SW480 (cell line): ENCODE measurements around the gene GAGE12C.
"Not testable (repeated sequence)": the region's sequence is repeated elsewhere in the genome, so short reads cannot be mapped to it uniquely, and the experiment has no call there.

Source experiments
- DNase-seq: peaks from one replicate; pipeline ENCODE4 v3.0.0-alpha.2; 2016; ENCODE audit warnings: low spot score

Gene GAGE12C

DNA sequence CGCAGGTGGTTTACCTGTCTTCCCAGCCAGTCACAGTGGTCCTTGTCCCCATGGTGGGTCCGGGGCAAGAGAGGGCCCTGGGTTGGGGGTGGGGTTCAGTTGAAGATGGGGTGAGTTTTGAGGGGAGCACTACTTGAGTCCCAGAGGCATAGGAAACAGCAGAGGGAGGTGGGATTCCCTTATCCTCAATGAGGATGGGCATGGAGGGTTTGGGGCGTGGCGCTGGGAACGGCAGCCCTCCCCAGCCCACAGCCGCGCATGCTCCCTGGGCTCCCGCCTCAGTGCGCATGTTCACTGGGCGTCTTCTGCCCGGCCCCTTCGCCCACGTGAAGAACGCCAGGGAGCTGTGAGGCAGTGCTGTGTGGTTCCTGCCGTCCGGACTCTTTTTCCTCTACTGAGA is at the start of gene GAGE12C:
GAGE12C (plus strand) TSS at position 301 of the 400 bp plus-strand sequence. CDS start 1,155 bp downstream, outside the sequence.
- DNase-seq, result not testable (repeated sequence)

DNA sequence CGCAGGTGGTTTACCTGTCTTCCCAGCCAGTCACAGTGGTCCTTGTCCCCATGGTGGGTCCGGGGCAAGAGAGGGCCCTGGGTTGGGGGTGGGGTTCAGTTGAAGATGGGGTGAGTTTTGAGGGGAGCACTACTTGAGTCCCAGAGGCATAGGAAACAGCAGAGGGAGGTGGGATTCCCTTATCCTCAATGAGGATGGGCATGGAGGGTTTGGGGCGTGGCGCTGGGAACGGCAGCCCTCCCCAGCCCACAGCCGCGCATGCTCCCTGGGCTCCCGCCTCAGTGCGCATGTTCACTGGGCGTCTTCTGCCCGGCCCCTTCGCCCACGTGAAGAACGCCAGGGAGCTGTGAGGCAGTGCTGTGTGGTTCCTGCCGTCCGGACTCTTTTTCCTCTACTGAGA is 9.5 kb downstream of the GAGE12C start, which contains the start of gene GAGE12D:
GAGE12D (plus strand) TSS at position 301 of the 400 bp plus-strand sequence. CDS start 1,155 bp downstream, outside the sequence.
- not testable (repeated sequence) for DNase-seq

- DNase-seq, result not testable (repeated sequence)
Measured at GRCh38 chrX:49550989-49551388, 19.0 kb downstream of the GAGE12C start, which contains the start of gene GAGE12E. TSS of gene GAGE12E (plus strand) at chrX:49551289. CDS start at chrX:49552444, 1,155 bp downstream.

GRCh38 chrX:49560542-49560941 is 28.6 kb downstream of the GAGE12C start, which contains the start of gene GAGE12F:
TSS of gene GAGE12F (plus strand) at chrX:49560842. CDS start at chrX:49561997, 1,155 bp downstream.
- not testable (repeated sequence) for DNase-seq

DNA sequence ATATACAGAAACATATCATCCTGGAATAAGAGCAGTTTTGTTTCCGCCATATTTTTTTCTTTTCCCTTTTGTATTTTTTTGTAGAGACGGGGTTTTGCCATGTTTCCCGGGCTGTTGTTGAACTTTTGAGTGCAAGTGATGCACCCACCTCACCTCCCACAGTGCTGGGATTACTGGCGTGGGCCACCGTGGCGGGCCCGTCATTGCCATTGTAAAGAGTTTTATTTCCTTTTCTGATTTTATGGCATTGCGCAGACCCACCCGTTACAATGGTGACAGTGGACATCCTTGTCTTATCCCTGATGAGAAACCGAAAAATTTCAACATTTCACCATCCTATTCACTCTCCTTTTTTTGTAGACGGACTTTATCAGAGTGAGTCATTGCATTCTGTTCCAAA is 36.8 kb downstream of the GAGE12C start:
- DNase-seq, result not testable (repeated sequence)

DNA sequence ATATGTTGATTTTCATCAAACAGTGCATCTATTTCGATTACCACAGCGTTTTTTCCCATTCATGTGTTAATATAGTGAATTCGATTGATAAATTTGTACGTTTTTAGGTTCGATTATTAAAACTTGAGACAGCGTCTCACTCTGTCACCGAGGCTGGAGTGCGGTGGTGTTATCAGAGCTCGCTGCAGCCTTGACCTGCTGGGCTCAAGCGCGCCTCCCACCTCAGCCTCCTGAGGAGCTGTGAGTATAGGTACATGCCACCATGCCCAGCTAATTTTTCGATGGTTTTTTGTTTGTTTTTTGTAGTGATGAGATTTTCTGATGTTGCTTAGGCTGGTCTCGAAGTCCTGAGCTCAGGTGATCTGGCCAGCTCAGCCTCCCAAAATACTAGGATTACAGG is 37.2 kb downstream of the GAGE12C start:
- not testable (repeated sequence) for DNase-seq

DNA sequence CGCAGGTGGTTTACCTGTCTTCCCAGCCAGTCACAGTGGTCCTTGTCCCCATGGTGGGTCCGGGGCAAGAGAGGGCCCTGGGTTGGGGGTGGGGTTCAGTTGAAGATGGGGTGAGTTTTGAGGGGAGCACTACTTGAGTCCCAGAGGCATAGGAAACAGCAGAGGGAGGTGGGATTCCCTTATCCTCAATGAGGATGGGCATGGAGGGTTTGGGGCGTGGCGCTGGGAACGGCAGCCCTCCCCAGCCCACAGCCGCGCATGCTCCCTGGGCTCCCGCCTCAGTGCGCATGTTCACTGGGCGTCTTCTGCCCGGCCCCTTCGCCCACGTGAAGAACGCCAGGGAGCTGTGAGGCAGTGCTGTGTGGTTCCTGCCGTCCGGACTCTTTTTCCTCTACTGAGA is 38.1 kb downstream of the GAGE12C start, which contains the start of gene GAGE12G:
GAGE12G (plus strand) TSS at position 301 of the 400 bp plus-strand sequence. CDS start 1,155 bp downstream, outside the sequence.
- not testable (repeated sequence) for DNase-seq

GRCh38 chrX:49579649-49580048 is 47.7 kb downstream of the GAGE12C start, which contains the start of gene GAGE12H:
TSS of gene GAGE12H (plus strand) at chrX:49579949. CDS start at chrX:49581104, 1,155 bp downstream.
- DNase-seq, result not testable (repeated sequence)
